ENCODE data around the gene SLBP. TPM values are rescaled to one million over a fixed set of nuclear protein-coding genes. Genes with fewer than 3 reads are reported as not detected.

Gene SLBP
- total RNA-seq, 3 donors from 2014 or later: 21.9 to 31.7 (median 30.6) TPM

- no peaks in the 10 kb centered on the region for H3K36me3 ChIP-seq (ENCODE audit: low read depth)
- DNase-seq: no peak
- no peak for TF ChIP-seq CTCF (IDR thresholded peaks at IDR 0.05)
- no peak for ATAC-seq
- peaks cover 2% of the 10 kb centered on the region for H3K9me3 ChIP-seq
- intact Hi-C loops (cut with DNase I, micrococcal nuclease): no loop called here
- no peaks in the 10 kb centered on the region for H3K4me1 ChIP-seq (ENCODE audit: low read depth)
- H3K4me3 ChIP-seq: no peak overlapping the region
Observed at GRCh38 chr4:1732911-1733310, 20.8 kb upstream of the SLBP start.

GRCh38 chr4:1731180-1731579, 19.1 kb upstream of the SLBP start:
- Histone ChIP-seq H3K36me3 (ENCODE audit: low read depth) (no peaks in the 10 kb centered on the region), H3K4me3 (no peak overlapping the region), H3K4me1 (ENCODE audit: low read depth) (no peaks in the 10 kb centered on the region), H3K9me3 (no peaks in the 10 kb centered on the region)
- DNase-seq (peak in 1 of 3 donors; percentile 24), ATAC-seq (no peak)
- no peak for TF ChIP-seq CTCF (IDR thresholded peaks at IDR 0.05)
- intact Hi-C loops (cut with DNase I, micrococcal nuclease): no loop called here

- Histone ChIP-seq H3K9me3 (no peaks in the 10 kb centered on the region), H3K4me3 (no peak overlapping the region), H3K36me3 (ENCODE audit: low read depth) (no peaks in the 10 kb centered on the region), H3K4me1 (ENCODE audit: low read depth) (no peaks in the 10 kb centered on the region)
- DNase-seq: peak in 1 of 3 donors; percentile 38
- no peak for TF ChIP-seq CTCF (IDR thresholded peaks at IDR 0.05)
- intact Hi-C loops (cut with DNase I, micrococcal nuclease): no loop called here
- no peak for ATAC-seq
Observed at GRCh38 chr4:1730532-1731135, 18.5 kb upstream of the SLBP start.

GRCh38 chr4:1728061-1728980, 16.2 kb upstream of the SLBP start:
- DNase-seq: peak in 1 of 3 donors; percentile 48
- Histone ChIP-seq H3K4me3 (no peak overlapping the region), H3K9me3 (no peaks in the 10 kb centered on the region), H3K4me1 (ENCODE audit: low read depth) (no peaks in the 10 kb centered on the region), H3K36me3 (ENCODE audit: low read depth) (no peaks in the 10 kb centered on the region)
- no peak for TF ChIP-seq CTCF (IDR thresholded peaks at IDR 0.05)
- intact Hi-C loops (cut with DNase I, micrococcal nuclease): no loop called here
- ATAC-seq: no peak

DNA sequence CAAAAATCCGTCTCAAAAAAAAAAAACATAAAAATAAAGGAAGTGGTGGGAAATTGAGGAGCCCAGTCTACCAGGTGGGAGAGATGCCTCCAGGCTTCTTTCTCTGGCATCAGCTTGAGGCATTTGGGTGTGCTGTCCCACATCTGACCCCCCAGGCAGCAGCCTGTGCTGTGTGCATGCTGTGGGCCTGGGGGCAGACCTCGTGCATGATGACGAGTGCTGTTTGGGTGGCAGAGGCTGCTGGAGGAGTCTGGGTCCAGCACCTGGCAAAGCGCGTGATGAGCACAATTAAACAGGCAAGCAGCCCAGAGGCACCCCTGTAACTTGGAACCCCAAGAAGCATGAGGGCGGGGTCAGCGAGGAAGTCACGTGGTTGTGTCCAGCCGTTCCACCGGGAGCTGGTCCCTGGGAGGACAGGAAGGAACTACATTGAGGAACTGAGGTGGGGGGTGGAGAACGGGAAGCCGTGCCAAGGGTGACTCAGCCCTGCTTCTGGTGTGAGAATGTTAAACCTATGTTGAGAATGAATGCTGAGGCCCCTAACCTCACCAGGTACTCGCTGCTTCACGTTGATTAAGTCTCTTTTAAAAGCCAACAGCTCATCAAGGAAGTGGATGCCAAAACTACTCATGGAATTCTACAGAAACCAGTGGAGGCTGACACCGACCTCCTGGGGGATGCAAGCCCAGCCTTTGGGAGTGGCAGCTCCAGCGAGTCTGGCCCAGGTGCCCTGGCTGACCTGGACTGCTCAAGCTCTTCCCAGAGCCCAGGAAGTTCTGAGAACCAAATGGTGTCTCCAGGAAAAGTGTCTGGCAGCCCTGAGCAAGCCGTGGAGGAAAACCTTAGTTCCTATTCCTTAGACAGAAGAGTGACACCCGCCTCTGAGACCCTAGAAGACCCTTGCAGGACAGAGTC, 15.3 kb upstream of the SLBP start:
- no peak overlapping the region for H3K4me3 ChIP-seq
- H3K36me3 ChIP-seq (ENCODE audit: low read depth): no peaks in the 10 kb centered on the region

More for the DNA sequence above, 15.3 kb upstream of the SLBP start:
- peak in 2 of 3 donors; percentile 55 to 82 for DNase-seq
- ATAC-seq: peak; percentile 47
- peaks cover 7% of the 10 kb centered on the region for H3K4me1 ChIP-seq (ENCODE audit: low read depth)
- H3K9me3 ChIP-seq: no peaks in the 10 kb centered on the region
- intact Hi-C loops (cut with DNase I, micrococcal nuclease): loop anchor here in 1 of 2 donors (2.0 kb wide), 1 partner anchor 35 kb away; no protein-coding TSS in a partner anchor
- TF ChIP-seq CTCF (IDR thresholded peaks at IDR 0.05): no peak
